OCI-LY3 (cell line): ENCODE data around the gene PGGHG.

Source experiments
- EZH2phosphoT487 ChIP-seq: fragments of 200-600 bp; shearing (Covaris generic); IDR thresholded peaks from 2 replicates; pipeline ENCODE4 v1.6.1; 2018; ENCODE audit warnings: antibody characterized with exemption, mixed run types, low read depth
- TF ChIP-seq, protein P1 (sequence below): fragments of 200-600, 300-600 bp; sonication (generic); IDR thresholded peaks from 2 replicates; pipeline ENCODE4 v1.5.1; 2014; ENCODE audit warnings: antibody characterized with exemption, low read length, low read depth

DNA sequence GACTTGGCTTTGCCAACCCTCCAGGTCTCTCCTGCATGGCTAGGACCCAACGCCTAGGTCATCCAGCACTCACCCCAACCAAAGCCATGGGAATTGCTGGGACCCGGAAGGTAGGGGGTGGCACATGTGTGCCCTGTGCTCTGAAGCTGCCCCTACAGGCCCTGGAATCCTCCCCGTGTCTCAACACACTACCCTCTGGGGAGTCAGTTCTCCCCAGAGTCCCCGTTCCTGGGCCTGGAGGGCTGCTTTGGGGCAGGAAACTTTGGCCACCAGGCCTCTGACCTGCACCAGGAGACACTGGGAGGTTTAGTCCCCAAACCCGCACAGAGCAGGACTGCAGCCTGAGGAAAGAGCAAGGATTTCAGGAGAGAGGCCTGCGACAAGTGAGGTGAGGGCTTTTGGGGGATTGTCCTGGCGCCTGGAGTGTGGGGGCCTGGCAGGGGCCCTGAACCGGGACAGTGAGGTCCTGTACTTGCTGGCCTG lies 24.4 kb downstream of the PGGHG start:
- TF ChIP-seq EZH2phosphoT487: no peak
- TF ChIP-seq, protein P1, sequence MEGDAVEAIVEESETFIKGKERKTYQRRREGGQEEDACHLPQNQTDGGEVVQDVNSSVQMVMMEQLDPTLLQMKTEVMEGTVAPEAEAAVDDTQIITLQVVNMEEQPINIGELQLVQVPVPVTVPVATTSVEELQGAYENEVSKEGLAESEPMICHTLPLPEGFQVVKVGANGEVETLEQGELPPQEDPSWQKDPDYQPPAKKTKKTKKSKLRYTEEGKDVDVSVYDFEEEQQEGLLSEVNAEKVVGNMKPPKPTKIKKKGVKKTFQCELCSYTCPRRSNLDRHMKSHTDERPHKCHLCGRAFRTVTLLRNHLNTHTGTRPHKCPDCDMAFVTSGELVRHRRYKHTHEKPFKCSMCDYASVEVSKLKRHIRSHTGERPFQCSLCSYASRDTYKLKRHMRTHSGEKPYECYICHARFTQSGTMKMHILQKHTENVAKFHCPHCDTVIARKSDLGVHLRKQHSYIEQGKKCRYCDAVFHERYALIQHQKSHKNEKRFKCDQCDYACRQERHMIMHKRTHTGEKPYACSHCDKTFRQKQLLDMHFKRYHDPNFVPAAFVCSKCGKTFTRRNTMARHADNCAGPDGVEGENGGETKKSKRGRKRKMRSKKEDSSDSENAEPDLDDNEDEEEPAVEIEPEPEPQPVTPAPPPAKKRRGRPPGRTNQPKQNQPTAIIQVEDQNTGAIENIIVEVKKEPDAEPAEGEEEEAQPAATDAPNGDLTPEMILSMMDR: no peak
